Lower leg skin (tissue), 4 donors: ENCODE measurements around the gene ABCA7. TPM values are rescaled to one million over a fixed set of nuclear protein-coding genes. Genes with fewer than 3 reads are reported as not detected.

Experiments
- DNase-seq, 2 donors: peaks; one replicate each; pipeline ENCODE4 v3.0.0-alpha.2; 2019; ENCODE audit warnings: low spot score in 2 of 2
- H3K4me3 ChIP-seq: fragments of 200-600 bp; sonication (generic); 2 replicates; pipeline ENCODE4 v1.5.1; 2017; ENCODE audit warnings: mild to moderate bottlenecking, low read depth; ENCODE audit not compliant: poor library complexity, severe bottlenecking
- CTCF ChIP-seq, 3 donors: fragments of 450-650 bp; IDR thresholded peaks; one replicate each; pipeline ENCODE4 v1.5.1; 2016; ENCODE audit warnings: antibody characterized with exemption in 3 of 3, mild to moderate bottlenecking in 3 of 3, moderate library complexity in 2 of 3
- POLR2A ChIP-seq, 2 donors: fragments of 450-650 bp; IDR thresholded peaks; one replicate each; pipeline ENCODE4 v1.6.1; 2016 to 2017; ENCODE audit warnings: antibody characterized with exemption in 2 of 2, mild to moderate bottlenecking in 1 of 2, moderate library complexity in 1 of 2
- WGBS, 2 donors: methylation state at CpG; one replicate each; pipeline ENCODE4 v1.1.5; 2018; 5-methylcytosine and 5-hydroxymethylcytosine counted together
- intact Hi-C: fragments of 100-400 bp; cut with DNase I; formaldehyde crosslinking; loops from one replicate; pipeline ENCODE4 v1.15.0; 2023; ENCODE audit warnings: low total_unique reads
- total RNA-seq, 4 donors: library from RNA; depleted of rRNA; stranded (reverse); fragments of >200 nt; gene quantifications; one replicate each; pipeline ENCODE4 v1.1.0, GENCODE V29; 2016

Gene ABCA7
- total RNA-seq, 4 donors from 2014 or later = 30.3 to 39.8 (median 33.5) TPM

- peak; percentile 68 to 97 for DNase-seq
- TF ChIP-seq CTCF (IDR thresholded peaks at IDR 0.05) = no peak
- TF ChIP-seq POLR2A (IDR thresholded peaks at IDR 0.05) = no peak
- no peak overlapping the region for H3K4me3 ChIP-seq
- WGBS, 2 donors = 52 to 67% methylated on average over 9 to 26 of the region's 54 CpGs
- intact Hi-C loops = no loop called here
Measured at GRCh38 chr19:1074544-1075283, 34.8 kb downstream of the ABCA7 start.

GRCh38 chr19:1076046-1076386 lies 36.1 kb downstream of the ABCA7 start:
- 62 to 65% methylated on average over 4 of the region's 4 CpGs for WGBS, 2 donors
- TF ChIP-seq POLR2A (IDR thresholded peaks at IDR 0.05) (no peak), CTCF (IDR thresholded peaks at IDR 0.05) (no peak)
- intact Hi-C loops = no loop called here
- no peak for DNase-seq
- H3K4me3 ChIP-seq = no peak overlapping the region

DNA sequence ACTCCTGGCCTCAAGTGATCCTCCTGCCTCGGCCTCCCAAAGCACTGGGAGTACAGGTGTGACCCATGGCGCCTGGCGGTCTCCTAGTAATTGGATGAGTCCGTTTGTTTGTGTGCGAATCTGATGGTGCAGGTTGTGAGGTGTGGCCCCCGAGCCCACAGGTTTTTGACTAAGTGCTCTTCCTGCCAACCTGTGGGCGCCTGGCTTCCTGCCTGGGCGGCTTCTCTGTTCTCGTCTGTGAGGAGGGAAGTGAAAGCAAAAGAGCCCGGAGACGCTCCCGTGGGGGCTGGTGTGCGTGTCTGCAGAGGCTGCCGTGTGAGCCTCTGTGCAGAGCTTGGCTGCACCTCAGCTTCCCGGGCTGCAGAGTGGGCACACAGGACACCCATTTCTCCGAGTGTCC lies 37.0 kb downstream of the ABCA7 start:
- peak; percentile 66 to 94 for DNase-seq
- TF ChIP-seq POLR2A (IDR thresholded peaks at IDR 0.05) (no peak), CTCF (IDR thresholded peaks at IDR 0.05) (no peak)
- 31 to 32% methylated on average over 16 of the region's 16 CpGs for WGBS, 2 donors
- intact Hi-C loops = no loop called here
- no peak overlapping the region for H3K4me3 ChIP-seq

DNA sequence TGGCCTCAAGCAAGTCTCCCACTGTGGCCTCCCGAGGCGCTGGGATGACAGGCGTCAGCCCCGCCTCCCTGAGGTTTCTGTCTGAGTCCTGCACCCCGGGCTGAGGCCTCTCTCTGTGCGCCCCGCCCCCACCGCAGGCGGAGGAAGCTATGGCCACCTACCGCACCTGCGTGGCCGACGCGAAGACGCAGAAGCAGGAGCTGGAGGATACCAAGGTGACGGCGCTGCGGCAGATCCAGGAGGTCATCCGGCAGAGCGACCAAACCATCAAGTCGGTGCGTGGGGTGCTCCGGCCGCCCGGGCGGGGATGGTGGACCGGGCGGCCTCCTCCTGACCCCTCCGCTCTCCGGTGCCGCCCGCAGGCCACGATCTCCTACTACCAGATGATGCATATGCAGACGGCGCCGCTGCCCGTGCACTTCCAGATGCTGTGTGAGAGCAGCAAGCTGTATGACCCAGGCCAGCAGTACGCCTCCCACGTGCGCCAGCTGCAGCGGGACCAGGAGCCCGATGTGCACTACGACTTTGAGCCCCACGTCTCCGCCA lies 39.7 kb downstream of the ABCA7 start:
- H3K4me3 ChIP-seq = no peak overlapping the region
- intact Hi-C loops = no loop called here
- DNase-seq = no peak
- 87 to 91% methylated on average over 45 of the region's 45 CpGs for WGBS, 2 donors
- TF ChIP-seq POLR2A (IDR thresholded peaks at IDR 0.05) (no peak), CTCF (IDR thresholded peaks at IDR 0.05) (no peak)

- H3K4me3 ChIP-seq = no peak overlapping the region
- 92 to 94% methylated on average over 39 to 50 of the region's 50 CpGs for WGBS, 2 donors
- intact Hi-C loops = no loop called here
- TF ChIP-seq CTCF (IDR thresholded peaks at IDR 0.05) (no peak), POLR2A (IDR thresholded peaks at IDR 0.05) (no peak)
- DNase-seq = no peak
Measured at GRCh38 chr19:1080360-1081161, 40.7 kb downstream of the ABCA7 start.
